Stimulated activated CD4-positive, alpha-beta T cell treated with anti-CD3 and anti-CD28 coated beads, Interleukin-15, amount 100 ng/mL, for 1 hour (primary cell): Measurements from ENCODE around the gene TIMP2.
"Not testable (repeated sequence)": the region's sequence is repeated elsewhere in the genome, so short reads cannot be mapped to it uniquely, and the experiment has no call there.

Experiments
- DNase-seq, 2 donors: peaks; one replicate each; pipeline ENCODE4 v3.0.0-alpha.2; 2020; ENCODE audit warnings: low read depth in 1 of 2, low spot score in 1 of 2

Gene TIMP2

DNA sequence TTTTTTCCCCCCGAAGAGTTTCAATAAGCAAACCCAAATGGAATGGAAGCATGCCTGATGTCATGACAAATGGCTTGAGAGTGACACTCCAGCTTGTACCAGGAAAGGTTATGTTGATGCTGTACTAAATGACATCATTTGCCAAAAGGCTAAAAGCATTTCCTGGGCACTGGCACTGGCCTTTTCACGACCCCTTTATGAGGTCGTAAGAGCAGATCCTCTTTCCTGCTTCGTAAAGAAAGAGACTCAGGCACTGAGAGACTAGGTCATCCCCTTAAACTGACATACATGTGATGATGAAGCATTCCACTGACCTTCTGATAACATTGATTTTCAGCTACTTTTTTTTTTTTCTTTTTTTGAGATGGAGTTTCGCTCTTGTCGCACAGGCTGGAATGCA is 52.7 kb downstream of the TIMP2 start:
- DNase-seq = no peak

DNA sequence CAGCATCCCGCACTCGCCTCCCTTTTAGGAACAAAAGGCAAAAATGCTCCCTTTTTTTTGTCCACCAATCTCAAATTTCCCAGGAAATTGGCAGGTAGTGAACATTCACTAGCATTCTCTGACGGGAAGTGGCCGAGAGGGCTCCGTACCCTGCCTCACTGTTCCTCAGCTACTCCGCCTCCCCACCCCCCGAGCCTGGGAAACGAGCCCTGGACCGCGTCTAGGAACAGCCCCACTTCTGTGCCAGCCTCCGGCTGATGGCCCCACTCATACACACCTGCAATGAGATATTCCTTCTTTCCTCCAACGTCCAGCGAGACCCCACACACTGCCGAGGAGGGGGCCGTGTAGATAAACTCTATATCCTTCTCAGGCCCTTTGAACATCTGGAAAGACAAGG is 54.6 kb downstream of the TIMP2 start:
- DNase-seq = no peak

DNA sequence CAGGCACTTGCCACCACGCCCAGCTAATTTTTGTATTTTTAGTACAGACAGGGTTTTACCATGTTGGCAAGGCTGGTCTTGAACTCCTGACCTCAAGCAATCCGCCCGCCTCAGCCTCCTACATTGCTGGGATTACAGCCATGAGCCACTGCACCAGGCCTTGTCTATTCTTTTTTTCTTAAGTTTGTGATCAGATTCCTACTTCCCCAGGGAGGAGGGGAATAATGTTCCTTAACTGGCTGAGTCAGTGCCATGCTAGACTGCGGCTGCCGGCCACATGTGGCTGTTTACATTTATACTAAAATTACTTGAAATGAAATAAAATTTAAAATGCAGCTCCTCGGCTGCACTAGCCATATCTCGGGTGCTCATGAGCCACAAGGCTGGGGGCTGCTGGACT is 56.8 kb downstream of the TIMP2 start:
- DNase-seq = no peak

DNA sequence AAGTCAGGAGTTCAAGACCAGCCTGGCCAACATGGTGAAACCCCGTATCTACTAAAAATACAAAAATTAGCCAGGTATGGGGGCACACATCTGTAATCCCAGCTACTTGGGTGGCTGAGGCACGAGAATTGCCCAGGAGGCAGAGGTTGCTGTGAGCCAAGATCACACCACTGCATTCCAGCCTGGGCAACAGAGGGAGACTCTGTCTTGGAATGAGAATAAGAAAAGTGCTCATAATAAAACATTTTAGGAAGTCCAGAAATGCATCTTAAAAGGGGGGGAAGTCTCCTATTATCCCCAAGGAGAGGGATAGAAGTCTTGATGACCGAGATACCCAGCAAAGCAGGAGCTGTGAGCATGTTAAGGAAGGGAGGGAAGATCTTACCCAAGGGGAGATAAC is 58.1 kb downstream of the TIMP2 start:
- DNase-seq = not testable (repeated sequence)

DNA sequence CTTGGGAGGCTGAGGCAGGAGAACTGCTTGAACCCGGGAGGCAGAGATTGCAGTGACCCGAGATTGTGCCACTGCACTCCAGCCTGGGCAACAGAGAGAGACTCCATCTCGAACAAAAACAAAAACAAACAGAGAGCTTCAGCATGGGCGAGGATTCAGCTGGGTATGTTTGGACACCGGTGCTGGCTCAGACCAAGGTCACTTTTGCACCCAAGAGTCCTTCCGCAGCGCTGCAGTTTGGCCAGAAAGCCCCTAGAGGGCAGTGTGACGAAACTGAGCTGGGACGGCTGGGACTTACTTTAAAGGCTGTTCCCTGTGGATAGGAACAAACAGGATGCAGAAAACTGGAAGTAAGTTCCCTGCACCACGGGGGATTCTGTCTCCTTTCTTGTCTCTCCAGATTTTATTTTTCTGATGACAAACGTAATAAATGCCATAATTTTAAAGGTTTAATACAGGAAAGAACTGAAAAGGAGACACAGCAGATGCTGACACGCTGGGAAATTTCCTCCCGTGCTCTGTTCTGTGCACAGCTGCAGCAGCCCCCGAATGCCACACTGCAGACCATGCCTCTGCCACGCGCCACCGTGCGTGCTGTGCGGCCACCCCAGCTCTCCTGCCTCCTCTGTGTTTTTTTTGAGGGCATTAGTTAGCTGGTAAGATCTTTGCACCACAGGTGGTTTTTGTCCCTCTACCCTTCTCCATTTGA is 59.4 kb downstream of the TIMP2 start:
- peak; percentile 23 to 44 for DNase-seq

DNA sequence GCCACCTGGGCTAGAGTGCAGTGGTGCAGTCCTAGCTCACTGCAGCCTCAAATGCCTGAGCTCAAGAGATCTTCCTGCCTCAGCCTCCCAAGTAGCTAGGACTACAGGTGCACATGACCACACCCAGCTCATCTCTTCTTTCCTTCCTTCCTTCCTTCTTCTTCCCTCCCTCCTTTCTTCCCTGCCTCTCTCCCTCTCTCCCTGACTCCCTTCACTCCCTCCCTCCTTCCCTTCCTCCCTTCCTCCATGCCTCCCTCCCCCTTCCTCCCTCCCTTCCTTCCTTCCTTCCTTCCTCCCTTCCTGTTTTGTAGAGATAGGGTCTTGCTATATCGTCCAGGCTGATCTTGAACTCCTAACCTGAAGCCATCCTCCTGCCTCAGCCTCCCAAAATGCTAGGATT is 61.1 kb downstream of the TIMP2 start:
- DNase-seq = no peak

DNA sequence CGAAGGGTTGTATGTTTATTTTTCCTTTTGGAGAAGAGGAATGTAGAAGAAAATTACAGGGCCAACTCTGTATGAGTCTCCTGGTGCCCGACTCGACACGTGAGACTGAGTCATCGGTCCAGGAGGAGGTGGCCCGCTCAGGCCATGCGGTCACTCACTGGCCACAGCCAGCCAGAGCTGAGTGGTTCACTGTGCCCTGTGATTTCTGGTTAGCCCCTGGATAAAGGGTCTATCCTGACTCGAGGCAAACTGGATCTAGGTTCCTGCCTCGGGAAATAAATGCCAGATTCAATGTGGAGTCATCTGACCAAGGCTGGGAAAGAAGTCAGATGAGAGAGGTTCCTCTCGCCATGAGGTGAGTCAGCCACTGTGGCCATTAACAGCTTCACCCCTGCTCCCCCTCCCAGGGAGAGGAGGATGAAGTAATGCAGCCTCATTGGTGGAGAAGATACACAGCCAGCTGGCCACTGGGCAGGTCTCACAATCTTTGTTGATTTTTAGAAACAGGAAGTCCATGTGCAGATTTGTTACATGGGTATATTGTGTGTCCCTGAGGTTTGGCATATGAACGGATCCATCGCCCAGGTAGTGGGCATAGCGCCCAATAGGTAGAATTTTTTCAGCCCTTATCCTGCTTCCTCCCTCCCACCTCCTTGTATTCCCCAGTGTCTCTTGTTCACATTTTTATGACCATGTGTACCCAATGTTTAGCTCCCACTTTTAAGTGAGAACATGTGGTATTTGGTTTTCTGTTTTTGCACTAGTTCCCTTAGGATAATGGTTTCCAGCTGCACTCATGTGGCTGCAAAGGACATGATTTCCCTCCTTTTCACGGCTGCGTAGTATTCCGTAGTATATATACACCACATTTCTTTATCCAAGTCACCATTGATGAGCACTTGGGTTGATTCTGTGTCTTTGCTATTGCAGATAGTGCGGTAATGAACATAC is 62.8 kb downstream of the TIMP2 start:
- DNase-seq = no peak

DNA sequence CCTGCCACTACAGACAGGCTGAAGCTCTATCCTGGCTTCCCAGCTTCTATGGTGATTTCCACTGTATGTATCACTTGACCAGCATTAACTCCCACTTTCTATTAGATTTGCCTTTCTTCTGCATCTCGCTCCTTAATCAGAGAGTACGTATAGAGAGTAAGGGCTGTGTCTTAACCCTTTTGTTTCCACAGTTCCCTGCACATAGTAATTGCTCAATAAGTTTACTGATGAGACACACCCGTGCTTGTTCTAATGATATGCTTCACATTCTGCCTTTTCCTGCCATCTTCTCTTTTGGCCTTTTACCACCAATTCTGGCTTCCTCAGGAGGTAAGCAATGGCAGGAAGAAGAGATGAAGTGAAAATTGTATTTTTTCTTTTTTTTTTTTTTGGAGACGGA is 64.0 kb downstream of the TIMP2 start:
- no peak for DNase-seq

DNA sequence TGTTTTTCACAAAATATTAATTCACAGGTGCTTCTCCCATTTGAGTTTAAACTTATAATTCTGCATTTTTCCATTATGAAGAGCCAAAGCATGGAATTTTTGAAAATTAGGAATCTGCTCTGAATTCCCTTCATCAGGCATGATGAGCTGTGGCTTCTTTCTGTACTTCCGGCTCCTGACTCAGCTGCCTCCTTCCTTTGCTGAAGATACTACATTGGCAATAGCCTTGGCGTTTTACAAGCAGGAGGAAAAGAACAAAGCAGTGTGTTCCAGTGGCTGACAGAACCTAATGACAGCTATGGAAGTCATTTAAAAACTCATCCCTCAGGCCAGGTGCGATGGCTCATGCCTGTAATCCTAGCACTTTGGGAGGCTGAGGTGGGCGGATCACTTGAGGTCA is 66.1 kb downstream of the TIMP2 start:
- DNase-seq = no peak

DNA sequence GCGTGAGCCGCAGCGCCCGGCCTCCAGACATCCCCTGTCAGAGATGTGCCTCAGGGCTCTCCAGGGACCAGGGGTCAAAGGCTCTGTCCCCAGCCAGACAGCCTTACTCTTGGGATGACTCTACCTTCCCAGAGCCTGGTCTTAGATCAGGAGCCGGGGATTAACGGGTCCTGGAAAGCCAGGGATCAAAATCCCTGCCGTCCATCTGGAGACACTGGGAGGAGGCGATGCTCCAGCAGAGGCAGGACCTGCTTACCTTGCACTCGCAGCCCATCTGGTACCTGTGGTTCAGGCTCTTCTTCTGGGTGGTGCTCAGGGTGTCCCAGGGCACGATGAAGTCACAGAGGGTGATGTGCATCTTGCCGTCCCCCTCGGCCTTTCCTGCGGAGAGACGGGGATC is 67.9 kb downstream of the TIMP2 start:
- no peak for DNase-seq

DNA sequence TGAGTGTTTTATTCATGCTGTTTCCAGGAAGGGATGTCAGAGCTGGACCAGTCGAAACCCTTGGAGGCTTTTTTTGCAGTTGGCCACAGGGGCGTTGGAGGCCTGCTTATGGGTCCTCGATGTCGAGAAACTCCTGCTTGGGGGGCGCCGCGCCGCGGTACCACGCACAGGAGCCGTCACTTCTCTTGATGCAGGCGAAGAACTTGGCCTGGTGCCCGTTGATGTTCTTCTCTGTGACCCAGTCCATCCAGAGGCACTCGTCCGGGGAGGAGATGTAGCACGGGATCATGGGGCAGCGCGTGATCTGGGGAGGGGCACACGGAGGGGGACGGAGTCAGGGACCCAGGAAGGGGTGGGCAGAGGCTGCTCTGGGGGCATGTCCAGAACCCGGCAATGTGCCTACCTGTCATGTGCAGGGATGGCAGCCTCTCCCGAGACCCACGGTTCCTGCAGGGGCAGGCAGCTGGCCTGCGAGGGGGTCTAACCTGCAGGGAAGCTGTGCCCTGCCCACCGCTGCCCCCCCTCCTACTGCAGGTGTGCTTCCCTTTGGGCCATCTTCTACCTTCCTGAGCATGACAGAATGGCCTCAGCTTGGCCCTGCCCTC is 69.5 kb downstream of the TIMP2 start:
- DNase-seq = no peak

DNA sequence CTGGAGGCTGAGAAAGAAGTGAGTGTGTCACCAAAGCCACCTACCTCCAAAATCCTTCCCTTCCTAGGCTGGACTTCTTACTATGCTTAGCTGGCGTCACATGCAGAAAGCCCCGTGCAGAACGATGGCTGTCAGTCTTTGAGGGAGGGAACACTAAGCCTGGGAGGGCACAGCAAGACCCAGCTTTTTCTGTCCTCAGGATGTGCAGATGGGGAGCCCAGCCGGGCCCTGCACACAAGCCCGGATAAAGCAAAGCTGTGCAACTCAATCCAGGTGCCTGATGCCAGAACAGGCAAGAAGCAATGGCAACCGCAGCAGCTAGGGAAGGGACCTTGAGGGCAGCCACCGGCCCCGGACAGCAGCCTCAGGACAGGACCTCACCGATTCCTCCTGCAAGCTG is 70.7 kb downstream of the TIMP2 start:
- DNase-seq = no peak

DNA sequence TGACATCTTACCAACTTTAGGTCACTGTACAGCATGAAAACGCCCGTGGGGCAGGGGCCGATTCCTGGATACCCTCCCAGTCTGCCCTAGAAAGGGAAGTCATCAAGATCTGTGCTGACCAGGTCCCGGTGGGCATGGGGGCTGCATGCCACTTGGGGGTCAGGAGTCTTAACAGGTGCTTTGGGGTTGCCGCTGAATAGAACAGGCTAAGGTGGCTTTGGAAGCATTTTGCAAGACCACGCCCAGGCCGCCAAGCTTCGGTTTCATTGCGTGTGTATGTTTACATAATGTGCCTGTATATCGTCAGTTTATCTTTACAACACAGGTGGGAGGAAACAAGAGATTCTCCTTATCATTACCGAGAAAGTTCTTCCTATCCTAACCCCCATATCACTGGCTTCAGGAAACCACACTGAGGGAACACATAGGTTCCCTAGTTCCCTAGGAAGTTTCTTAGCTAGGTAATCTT is 71.2 kb downstream of the TIMP2 start:
- DNase-seq = no peak

DNA sequence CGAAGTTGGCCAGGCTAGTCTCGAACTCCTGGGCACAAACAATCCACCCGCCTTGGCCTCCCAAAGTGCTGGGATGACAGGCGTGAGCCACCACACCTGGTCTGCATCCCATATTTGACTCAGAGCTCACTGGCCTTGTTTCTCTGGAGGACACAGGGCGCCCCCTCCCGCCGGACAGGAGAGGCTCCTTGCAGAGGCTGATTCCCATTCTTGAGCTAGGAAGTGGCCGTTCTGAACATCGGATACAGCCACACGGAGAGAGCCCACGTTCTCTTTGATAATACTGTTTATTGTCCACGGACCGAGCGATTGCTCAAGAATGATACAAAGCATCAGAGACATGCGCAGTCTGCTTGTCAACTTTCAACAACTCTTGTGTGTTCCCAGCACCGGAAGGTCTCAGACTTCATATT is 72.5 kb downstream of the TIMP2 start:
- DNase-seq = no peak

DNA sequence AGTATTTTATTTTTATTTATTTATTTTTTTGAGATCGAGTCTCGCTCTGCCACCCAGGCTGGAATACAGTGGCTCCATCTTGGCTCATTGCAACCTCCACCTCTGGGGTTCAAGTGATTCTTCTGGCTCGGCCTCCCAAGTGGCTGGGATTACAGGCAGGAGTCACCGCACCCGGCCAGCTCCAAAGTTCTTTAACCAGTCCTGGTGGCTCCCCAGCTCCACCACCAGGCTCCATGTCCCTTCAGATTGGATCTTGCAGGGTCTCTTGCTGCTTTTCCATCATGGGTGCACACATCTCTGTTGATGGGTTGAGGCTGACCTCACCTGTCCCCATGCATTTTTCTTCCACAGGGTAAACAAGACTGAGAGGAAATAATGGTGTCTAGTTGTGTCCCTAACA is 76.2 kb downstream of the TIMP2 start:
- no peak for DNase-seq

DNA sequence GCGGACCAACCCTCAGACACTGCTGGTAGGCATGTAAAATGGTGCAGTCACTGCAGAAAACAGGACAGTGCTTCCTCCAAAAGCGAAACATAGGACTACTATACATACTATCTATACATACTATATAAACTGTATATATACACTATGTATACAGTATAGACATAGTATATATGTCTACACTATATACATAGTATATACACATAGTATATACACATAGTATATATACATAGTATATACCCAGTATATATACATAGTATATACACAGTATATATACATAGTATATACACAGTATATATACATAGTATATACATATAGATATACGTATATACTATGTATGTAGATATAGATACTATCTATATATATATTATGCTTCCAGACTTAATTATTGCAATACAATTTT is 78.1 kb downstream of the TIMP2 start:
- no peak for DNase-seq

DNA sequence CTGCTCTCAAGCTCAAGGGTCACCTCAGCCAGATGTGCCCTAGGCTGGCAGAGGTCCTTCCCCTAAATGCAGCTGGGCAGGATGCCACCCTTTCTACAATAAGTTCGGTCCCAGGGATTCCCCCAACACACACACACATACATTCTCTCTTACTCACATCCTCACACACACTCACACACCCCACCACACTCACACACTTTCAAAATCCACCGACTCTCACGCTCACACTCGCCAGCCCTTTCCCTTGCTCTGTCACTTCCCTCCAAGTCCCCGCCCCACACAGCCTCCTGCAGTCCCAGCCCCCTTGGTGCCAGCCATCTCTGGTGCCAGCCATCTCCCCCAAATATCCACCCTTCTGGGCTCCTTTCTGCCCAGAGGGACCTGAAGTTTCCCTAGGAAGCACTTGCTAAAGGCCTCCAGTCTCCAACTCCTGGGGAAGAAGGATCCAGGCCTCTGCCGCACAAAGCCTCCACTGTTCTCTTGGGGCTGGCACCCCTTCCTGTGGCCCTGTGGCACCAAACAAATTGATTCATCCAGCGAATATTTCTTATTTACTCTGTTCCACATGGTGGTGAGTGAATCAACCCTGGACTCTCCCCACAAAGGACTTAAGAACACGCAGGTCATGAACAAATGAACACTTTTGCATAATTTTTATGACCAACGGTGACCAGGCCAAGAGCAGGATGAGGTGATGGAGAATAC is 80.7 kb downstream of the TIMP2 start:
- no peak for DNase-seq

DNA sequence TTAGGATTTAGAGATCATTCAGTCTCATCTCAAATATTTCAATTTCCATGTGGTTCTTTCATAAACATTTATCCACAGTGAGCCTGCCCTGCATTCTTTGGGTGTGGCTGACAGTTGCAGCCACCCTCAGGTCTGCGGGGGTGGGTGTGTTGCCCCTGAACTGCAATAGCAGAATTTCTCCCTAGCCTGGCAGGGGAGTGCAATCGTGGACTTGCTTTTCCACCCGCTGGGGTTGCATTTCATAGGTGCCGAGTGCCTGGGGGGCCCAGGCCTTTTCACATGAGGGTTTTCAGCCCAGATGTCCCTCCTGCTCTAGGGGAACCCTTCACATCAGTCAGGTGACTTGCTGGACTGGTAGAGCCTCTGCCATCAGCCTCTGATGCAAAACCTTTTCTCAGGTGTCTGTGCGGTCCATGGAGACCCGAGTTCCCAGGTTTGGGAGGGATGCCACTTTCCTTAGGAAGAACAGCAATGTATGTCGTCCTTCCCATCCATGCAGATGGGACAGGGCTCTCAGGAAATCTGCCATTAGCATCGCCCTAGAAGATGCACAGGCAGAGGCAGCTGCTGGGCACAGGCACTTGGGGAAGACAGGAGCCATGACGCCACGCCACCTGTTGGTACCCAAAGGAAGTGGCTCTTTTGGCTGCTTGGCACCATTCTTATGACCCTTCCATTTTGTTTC is 82.2 kb downstream of the TIMP2 start:
- DNase-seq = peak; percentile 20 to 27

DNA sequence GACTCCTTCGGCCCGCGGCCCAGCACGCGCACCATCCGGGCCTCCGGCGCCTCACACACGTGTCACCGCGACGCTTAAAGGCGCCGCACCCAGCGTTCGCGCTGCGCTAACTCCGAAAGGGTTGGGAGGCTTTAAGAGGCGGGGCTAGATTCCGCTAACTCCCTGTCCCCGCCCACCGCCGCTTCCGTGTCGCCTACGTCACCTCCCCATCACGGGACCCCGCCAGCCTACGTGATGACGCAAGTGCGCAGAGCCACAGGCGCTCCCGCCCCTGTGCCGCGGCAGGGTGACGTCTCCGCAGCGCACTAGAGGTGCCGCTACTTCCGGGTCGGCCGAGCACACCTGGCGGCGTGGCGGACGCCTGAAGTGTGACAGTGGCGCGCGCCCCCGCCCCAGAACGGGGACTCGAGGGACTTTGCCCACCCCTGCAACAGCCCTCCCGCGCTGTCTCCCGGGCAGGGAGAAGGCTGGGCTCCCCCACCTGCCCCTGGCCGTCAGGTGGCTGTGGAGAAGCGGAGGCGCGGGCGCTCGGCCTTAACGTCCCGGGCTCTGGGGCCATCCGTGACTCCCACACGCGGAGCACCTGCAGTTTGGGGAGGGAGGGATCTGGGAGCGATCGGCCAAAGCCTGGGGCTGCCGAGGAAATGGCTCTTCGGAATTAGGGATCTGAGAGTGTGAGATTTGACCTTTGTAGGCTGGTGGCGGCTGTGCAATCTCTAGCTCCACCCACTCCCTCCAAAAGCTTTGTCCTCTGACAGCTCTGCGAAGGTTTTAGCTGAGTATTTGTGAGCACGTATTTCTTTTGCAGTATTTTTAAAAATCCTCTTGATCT is 84.2 kb downstream of the TIMP2 start, which contains the start of gene USP36:
USP36 (minus strand) TSS at position 35 of the 832 bp plus-strand sequence. CDS start 4,451 bp downstream, outside the sequence.
- peak; percentile 99 to 100 for DNase-seq

DNA sequence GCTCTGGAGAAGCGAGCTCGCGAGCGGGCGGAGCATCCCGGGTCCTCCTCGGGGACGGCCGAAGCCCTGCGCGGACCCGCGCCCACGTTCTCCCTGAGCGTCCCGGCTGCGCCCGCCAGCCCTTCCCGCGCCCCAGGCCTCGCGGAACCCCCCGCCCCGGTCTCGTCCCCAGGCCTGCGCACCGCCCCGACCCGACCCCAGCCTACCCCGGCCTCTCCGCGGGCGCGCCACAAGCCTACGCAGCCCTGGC is 84.7 kb downstream of the TIMP2 start:
- DNase-seq = no peak
